Kidney epithelial cell (primary cell): Measurements from ENCODE around the gene SOX5. TPM values are rescaled to one million over a fixed set of nuclear protein-coding genes. Genes with fewer than 3 reads are reported as not detected.
"Not testable (repeated sequence)": the region's sequence is repeated elsewhere in the genome, so short reads cannot be mapped to it uniquely, and the experiment has no call there.

Experiments used
- DNase-seq: peaks from one replicate; pipeline ENCODE4 v3.0.0-alpha.2; 2010; ENCODE audit warnings: low read depth
- H3K27me3 ChIP-seq: 2 replicates; pipeline ENCODE4 v1.6.0; 2011; ENCODE audit warnings: low read length; ENCODE audit not compliant: control insufficient read depth, insufficient read depth
- H3K36me3 ChIP-seq: 2 replicates; pipeline ENCODE4 v1.5.1; 2011; ENCODE audit warnings: low read length; ENCODE audit not compliant: control insufficient read depth, insufficient read depth
- H3K4me3 ChIP-seq: 2 replicates; pipeline ENCODE4 v1.5.1; 2011; ENCODE audit warnings: low read depth, mild to moderate bottlenecking, control low read depth, low read length
- CTCF ChIP-seq: IDR thresholded peaks from 2 replicates; pipeline ENCODE4 v1.5.1; 2011; ENCODE audit warnings: mild to moderate bottlenecking, moderate library complexity, low read length, control low read depth, inconsistent platforms; ENCODE audit not compliant: insufficient read depth, poor library complexity, severe bottlenecking
- total RNA-seq: library from RNA; depleted of rRNA; stranded (reverse); fragments of >200 nt; gene quantifications from 2 replicates; pipeline ENCODE4 v1.2.3, GENCODE V29; 2015

Gene SOX5
- total RNA-seq, 1 donor from 2014 or later = 1.0 TPM

GRCh38 chr12:23880988-23881387, 68.5 kb downstream of the SOX5 start:
- Histone ChIP-seq H3K36me3 (no peaks in the 10 kb centered on the region), H3K27me3 (no peaks in the 10 kb centered on the region), H3K4me3 (no peak overlapping the region)
- no peak for DNase-seq
- TF ChIP-seq CTCF = no peak

- H3K36me3 ChIP-seq, H3K27me3 ChIP-seq, H3K4me3 ChIP-seq, DNase-seq: not testable (repeated sequence)
Measured at GRCh38 chr12:23876618-23877017, 72.9 kb downstream of the SOX5 start.

- Histone ChIP-seq H3K27me3 (no peaks in the 10 kb centered on the region), H3K4me3 (no peak overlapping the region), H3K36me3 (no peaks in the 10 kb centered on the region)
- DNase-seq = no peak
- TF ChIP-seq CTCF = no peak
Measured at GRCh38 chr12:23867794-23868193, 81.7 kb downstream of the SOX5 start.

- no peak for DNase-seq
- no peak for TF ChIP-seq CTCF
- no peak overlapping the region for H3K4me3 ChIP-seq
- no peaks in the 10 kb centered on the region for H3K36me3 ChIP-seq
- H3K27me3 ChIP-seq = no peaks in the 10 kb centered on the region
Measured at GRCh38 chr12:23862701-23863100, 86.8 kb downstream of the SOX5 start.

- H3K4me3 ChIP-seq = no peak overlapping the region
- no peaks in the 10 kb centered on the region for H3K27me3 ChIP-seq
- no peak for TF ChIP-seq CTCF
- no peaks in the 10 kb centered on the region for H3K36me3 ChIP-seq
- DNase-seq = no peak
Measured at GRCh38 chr12:23860019-23860418, 89.5 kb downstream of the SOX5 start.

- Histone ChIP-seq H3K36me3 (no peaks in the 10 kb centered on the region), H3K27me3 (no peaks in the 10 kb centered on the region), H3K4me3 (no peak overlapping the region)
- TF ChIP-seq CTCF = no peak
- no peak for DNase-seq
Measured at GRCh38 chr12:23857178-23857577, 92.3 kb downstream of the SOX5 start.
